Measurements from ENCODE around the gene NBDY. TPM values are rescaled to one million over a fixed set of nuclear protein-coding genes. Genes with fewer than 3 reads are reported as not detected.
"Not testable (repeated sequence)": the region's sequence is repeated elsewhere in the genome, so short reads cannot be mapped to it uniquely, and the experiment has no call there.

Gene NBDY
- total and polyA plus RNA-seq, 4 donors, result 35.7 to 45.5 (median 43.0) TPM

GRCh38 chrX:56767348-56768119 lies 38.5 kb downstream of the NBDY start:
- H3K9me3 ChIP-seq (ENCODE audit: control insufficient read depth, low read length); H3K4me1 ChIP-seq (ENCODE audit: control insufficient read depth in 1 of 2, insufficient read depth in 2 of 2, low read length in 2 of 2); intact Hi-C loops (cut with DNase I); H3K36me3 ChIP-seq (ENCODE audit: control insufficient read depth in 1 of 2, insufficient read depth in 2 of 2, low read length in 1 of 2); H3K27me3 ChIP-seq (ENCODE audit: control insufficient read depth in 1 of 2, insufficient read depth in 2 of 2, low read length in 1 of 2); H3K27ac ChIP-seq (ENCODE audit: low read depth in 1 of 2, low read length in 2 of 2): not testable (repeated sequence)
- peak overlapping the region in 1 of 2 donors; percentile 15 for H3K4me3 ChIP-seq (ENCODE audit: low read length in 2 of 2)
- 53 to 88% methylated on average over 30 of the region's 45 CpGs for WGBS, 2 donors
- DNase-seq (peak in 1 of 2 donors; percentile 77), ATAC-seq (ENCODE audit: low FRiP score) (peak; percentile 84)

- peak; percentile 78 for ATAC-seq (ENCODE audit: low FRiP score)
- intact Hi-C loops (cut with DNase I); DNase-seq; H3K27me3 ChIP-seq (ENCODE audit: control insufficient read depth in 1 of 2, insufficient read depth in 2 of 2, low read length in 1 of 2); H3K9me3 ChIP-seq (ENCODE audit: control insufficient read depth, low read length); H3K4me1 ChIP-seq (ENCODE audit: control insufficient read depth in 1 of 2, insufficient read depth in 2 of 2, low read length in 2 of 2); H3K36me3 ChIP-seq (ENCODE audit: control insufficient read depth in 1 of 2, insufficient read depth in 2 of 2, low read length in 1 of 2); H3K27ac ChIP-seq (ENCODE audit: low read depth in 1 of 2, low read length in 2 of 2); H3K4me3 ChIP-seq (ENCODE audit: low read length in 2 of 2): not testable (repeated sequence)
- WGBS, 2 donors, result no CpG with 5 or more reads among the region's 24 CpGs
These were observed 39.1 kb downstream of the NBDY start for GRCh38 chrX:56768120-56768660.

GRCh38 chrX:56772675-56773521 lies 43.9 kb downstream of the NBDY start:
- ATAC-seq (ENCODE audit: low FRiP score), result peak; percentile 83
- DNase-seq; H3K4me1 ChIP-seq (ENCODE audit: control insufficient read depth in 1 of 2, insufficient read depth in 2 of 2, low read length in 2 of 2); H3K27ac ChIP-seq (ENCODE audit: low read depth in 1 of 2, low read length in 2 of 2); H3K36me3 ChIP-seq (ENCODE audit: control insufficient read depth in 1 of 2, insufficient read depth in 2 of 2, low read length in 1 of 2); H3K4me3 ChIP-seq (ENCODE audit: low read length in 2 of 2); H3K9me3 ChIP-seq (ENCODE audit: control insufficient read depth, low read length); intact Hi-C loops (cut with DNase I); H3K27me3 ChIP-seq (ENCODE audit: control insufficient read depth in 1 of 2, insufficient read depth in 2 of 2, low read length in 1 of 2): not testable (repeated sequence)
- WGBS, 2 donors, result no CpG with 5 or more reads among the region's 32 CpGs

- H3K4me1 ChIP-seq (ENCODE audit: control insufficient read depth in 1 of 2, insufficient read depth in 2 of 2, low read length in 2 of 2); intact Hi-C loops (cut with DNase I); H3K27me3 ChIP-seq (ENCODE audit: control insufficient read depth in 1 of 2, insufficient read depth in 2 of 2, low read length in 1 of 2); H3K9me3 ChIP-seq (ENCODE audit: control insufficient read depth, low read length); DNase-seq; H3K4me3 ChIP-seq (ENCODE audit: low read length in 2 of 2); H3K27ac ChIP-seq (ENCODE audit: low read depth in 1 of 2, low read length in 2 of 2); H3K36me3 ChIP-seq (ENCODE audit: control insufficient read depth in 1 of 2, insufficient read depth in 2 of 2, low read length in 1 of 2): not testable (repeated sequence)
- WGBS, 2 donors, result no CpG with 5 or more reads among the region's 24 CpGs
- peak; percentile 78 for ATAC-seq (ENCODE audit: low FRiP score)
These were observed 44.5 kb downstream of the NBDY start for GRCh38 chrX:56773522-56774060.

- H3K4me3 ChIP-seq (ENCODE audit: low read length in 2 of 2); intact Hi-C loops (cut with DNase I); H3K36me3 ChIP-seq (ENCODE audit: control insufficient read depth in 1 of 2, insufficient read depth in 2 of 2, low read length in 1 of 2); H3K9me3 ChIP-seq (ENCODE audit: control insufficient read depth, low read length); H3K27ac ChIP-seq (ENCODE audit: low read depth in 1 of 2, low read length in 2 of 2); DNase-seq; H3K27me3 ChIP-seq (ENCODE audit: control insufficient read depth in 1 of 2, insufficient read depth in 2 of 2, low read length in 1 of 2); H3K4me1 ChIP-seq (ENCODE audit: control insufficient read depth in 1 of 2, insufficient read depth in 2 of 2, low read length in 2 of 2): not testable (repeated sequence)
- peak; percentile 87 for ATAC-seq (ENCODE audit: low FRiP score)
- no CpG with 5 or more reads among the region's 32 CpGs for WGBS, 2 donors
These were observed 49.3 kb downstream of the NBDY start for GRCh38 chrX:56778099-56778923.

- peak; percentile 87 for ATAC-seq (ENCODE audit: low FRiP score)
- WGBS, 2 donors, result no CpG with 5 or more reads among the region's 24 CpGs
- H3K4me3 ChIP-seq (ENCODE audit: low read length in 2 of 2); H3K27me3 ChIP-seq (ENCODE audit: control insufficient read depth in 1 of 2, insufficient read depth in 2 of 2, low read length in 1 of 2); H3K27ac ChIP-seq (ENCODE audit: low read depth in 1 of 2, low read length in 2 of 2); intact Hi-C loops (cut with DNase I); DNase-seq; H3K36me3 ChIP-seq (ENCODE audit: control insufficient read depth in 1 of 2, insufficient read depth in 2 of 2, low read length in 1 of 2); H3K9me3 ChIP-seq (ENCODE audit: control insufficient read depth, low read length); H3K4me1 ChIP-seq (ENCODE audit: control insufficient read depth in 1 of 2, insufficient read depth in 2 of 2, low read length in 2 of 2): not testable (repeated sequence)
These were observed 50.0 kb downstream of the NBDY start for GRCh38 chrX:56778924-56779468.

- 84 to 85% methylated on average over 12 to 14 of the region's 22 CpGs for WGBS, 2 donors
- H3K27ac ChIP-seq (ENCODE audit: low read depth in 1 of 2, low read length in 2 of 2); ATAC-seq (ENCODE audit: low FRiP score); H3K4me3 ChIP-seq (ENCODE audit: low read length in 2 of 2); H3K9me3 ChIP-seq (ENCODE audit: control insufficient read depth, low read length); H3K36me3 ChIP-seq (ENCODE audit: control insufficient read depth in 1 of 2, insufficient read depth in 2 of 2, low read length in 1 of 2); H3K27me3 ChIP-seq (ENCODE audit: control insufficient read depth in 1 of 2, insufficient read depth in 2 of 2, low read length in 1 of 2); H3K4me1 ChIP-seq (ENCODE audit: control insufficient read depth in 1 of 2, insufficient read depth in 2 of 2, low read length in 2 of 2); intact Hi-C loops (cut with DNase I): not testable (repeated sequence)
- peak in 1 of 2 donors; percentile 14 for DNase-seq
These were observed 51.9 kb downstream of the NBDY start for GRCh38 chrX:56780681-56781649.

Data from aorta (tissue), 5 donors.